Left cardiac atrium (tissue), 4 donors: ENCODE data around the gene P3H3. TPM values are rescaled to one million over a fixed set of nuclear protein-coding genes. Genes with fewer than 3 reads are reported as not detected.
"Not testable (repeated sequence)": the region's sequence is repeated elsewhere in the genome, so short reads cannot be mapped to it uniquely, and the experiment has no call there.

Source experiments
- ATAC-seq, 2 donors: fragments of 200-7000 bp; cut with Tn5 transposase; one replicate each; pipeline ENCODE4 v1.9.1; 2020; ENCODE audit warnings: mild to moderate bottlenecking in 2 of 2, moderate library complexity in 2 of 2
- DNase-seq: peaks from one replicate; pipeline ENCODE4 v3.0.0-alpha.2; 2020
- intact Hi-C, 2 donors: fragments of 100-400 bp; cut with DNase I; formaldehyde crosslinking; loops; one replicate each; pipeline versions ENCODE4 v1.14.1 to v1.15.1; 2022 to 2023
- total RNA-seq, 2 donors: library from RNA; stranded (reverse); fragmentation: NEBNext Ultra II Directional; extraction: Animal tissue kit (Norgen Biotek cat#: 25700); gene quantifications; one replicate each; pipeline ENCODE4 v1.2.1, GENCODE V29; 2021
- donor health status: DM: no; HTN: yes; CAD: no.
- donor health status: DM: no; HTN: yes; CAD: no; lungs with severe emphysema.
- donor health status: DM: yes; HTN: yes; CAD: no.
- donor health status: Dilated cardiomyopathy.

The P3H3 gene
- total RNA-seq, 2 donors from 2014 or later: 13.2 to 22.3 TPM

DNA sequence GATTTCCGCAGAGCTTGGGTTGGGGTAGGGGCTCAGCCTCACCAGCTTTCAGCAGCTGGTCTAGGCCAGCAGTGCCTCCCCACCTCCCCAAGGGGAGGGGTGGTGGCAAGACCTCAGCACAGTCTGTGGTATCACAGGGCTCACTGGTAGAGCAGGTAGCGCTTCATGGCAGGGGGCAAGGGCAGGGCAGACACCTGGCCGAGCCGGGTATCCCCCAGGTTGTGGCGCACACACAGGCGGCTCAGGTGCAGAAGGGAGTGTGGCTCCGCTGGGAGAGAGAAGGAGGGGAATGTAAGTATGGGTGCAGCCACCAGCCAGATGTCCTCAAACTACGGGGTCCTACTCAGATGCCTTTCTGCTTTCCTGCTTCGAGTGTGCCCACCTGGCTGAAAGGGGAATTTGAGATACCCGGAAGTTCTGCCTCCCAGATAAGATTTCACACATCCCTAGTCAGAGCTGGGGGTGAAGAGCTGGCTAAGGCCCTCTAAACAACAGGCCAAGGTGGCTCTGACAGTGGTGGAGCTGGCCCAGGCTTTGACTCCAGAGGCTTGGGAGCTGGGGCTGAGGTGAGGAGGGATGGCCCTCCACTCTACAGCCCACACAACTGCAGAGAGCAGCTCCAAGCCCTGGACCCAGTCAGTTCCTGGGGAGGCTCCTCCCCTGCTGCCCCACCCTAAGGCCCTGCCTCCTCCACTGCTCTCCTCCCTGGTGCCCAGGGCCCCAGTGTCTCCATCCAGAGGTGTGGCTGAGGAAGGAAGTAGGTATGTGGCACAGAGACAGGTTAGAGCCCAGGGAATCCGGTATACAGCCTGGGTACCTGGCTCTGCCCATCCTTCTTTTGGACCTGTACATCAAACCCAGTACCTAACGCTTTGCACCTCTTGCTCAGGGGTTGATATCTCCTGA, 43.1 kb downstream of the P3H3 start:
- ATAC-seq (no peak), DNase-seq (peak; percentile 40)
- intact Hi-C loops: no loop called here

DNA sequence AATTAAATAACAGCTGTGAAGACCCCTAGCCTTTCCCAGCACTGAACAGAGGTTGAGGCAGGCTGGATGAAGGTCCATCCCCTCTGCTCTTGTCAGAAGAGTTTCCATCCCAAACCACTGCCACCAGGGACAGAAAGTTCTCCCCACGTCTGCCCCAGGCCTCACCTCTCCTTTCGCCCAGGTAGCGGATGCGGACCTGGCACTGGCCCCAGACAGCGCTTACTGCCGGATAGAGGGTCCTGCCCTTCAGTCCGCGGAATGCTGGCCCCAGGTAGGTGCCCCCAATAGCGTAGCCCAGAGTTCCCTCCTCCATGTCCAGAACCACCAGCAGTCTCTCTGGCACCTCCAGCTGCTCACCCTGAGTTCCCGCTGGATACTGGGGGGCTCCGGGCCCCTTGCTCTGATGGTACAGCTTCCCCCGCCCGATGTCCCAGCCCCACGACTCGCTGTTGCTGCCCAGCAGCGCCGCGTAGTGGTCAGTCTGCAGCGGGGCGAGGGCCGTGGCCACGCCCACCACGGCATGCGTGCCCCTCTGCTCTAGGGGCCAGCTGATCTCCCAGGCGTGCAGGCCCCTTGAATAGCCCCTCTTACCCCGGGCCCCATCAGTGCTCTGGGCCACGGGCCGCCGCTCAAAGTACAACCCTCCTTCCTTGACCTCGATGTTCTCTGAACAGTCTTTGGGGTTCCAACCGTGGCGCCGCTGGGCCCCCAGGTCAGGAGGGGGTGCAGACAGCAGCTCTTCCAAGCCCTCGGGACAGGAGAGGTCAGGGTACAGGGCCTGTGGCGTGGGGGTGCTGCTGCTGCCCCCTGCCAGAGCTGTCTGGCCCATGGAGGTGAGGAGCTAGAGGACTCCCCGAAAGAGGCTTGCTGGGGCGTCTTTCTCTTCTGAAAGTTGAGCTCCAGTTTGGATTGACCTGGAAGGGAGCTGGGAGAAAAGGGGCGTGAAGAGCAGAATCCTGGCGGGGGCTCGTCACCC, 44.2 kb downstream of the P3H3 start:
- intact Hi-C loops: loop anchor here in 1 of 2 donors (2.0 kb wide), 1 partner anchor 18 kb away; no protein-coding TSS in a partner anchor
- peak; percentile 72 to 76 for ATAC-seq
- DNase-seq: peak; percentile 85

DNA sequence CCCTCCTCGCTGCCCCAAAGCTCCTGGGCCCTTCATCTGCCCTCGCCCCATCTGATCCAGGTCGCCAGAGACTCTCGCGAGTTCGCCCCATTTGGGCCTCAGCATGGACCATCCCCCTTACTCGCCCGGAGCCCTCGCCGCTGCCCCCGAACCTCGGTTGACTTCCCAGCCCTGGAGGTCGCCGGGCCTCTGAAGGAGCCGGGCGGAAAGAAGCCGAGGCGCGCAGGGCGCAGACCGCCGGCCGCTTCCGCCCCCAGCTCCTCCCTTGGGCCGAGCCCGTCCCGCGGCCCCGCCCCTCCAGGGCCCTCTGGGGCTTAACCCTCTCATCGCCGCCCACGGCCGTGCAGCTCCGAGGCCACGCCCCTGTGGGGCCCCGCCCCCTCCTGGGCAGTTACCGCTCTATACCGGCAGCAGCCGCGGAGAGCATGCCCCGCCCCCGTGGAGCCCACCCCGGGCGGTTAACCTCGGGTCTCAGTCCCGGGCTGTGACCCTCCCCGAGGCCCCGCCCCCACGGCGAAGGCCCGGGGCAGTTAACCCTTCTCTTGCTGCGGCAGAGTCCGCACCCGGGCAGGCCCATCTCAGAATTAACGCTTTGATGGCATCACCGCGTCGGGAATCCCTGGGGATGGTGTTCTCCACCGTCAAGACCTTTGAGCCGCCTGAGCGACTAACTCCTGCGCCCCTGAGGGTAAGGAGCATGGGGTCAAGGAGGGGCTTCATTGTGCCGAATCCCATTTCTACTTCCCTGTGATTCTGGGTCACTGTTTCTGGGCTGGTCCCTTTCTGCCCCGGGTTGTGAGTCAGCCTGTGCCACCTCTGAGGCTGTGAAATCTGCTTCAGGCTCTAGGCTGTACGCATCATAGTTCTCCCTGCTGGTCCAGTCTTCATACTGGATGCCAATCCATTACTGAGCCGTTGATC, 45.1 kb downstream of the P3H3 start, which contains the start of gene SPSB2:
TSS of gene SPSB2 (minus strand) at position 210 of the 921 bp plus-strand sequence. CDS start 402 bp downstream, outside the sequence.
- intact Hi-C loops: loop anchor here in 1 of 2 donors (2.0 kb wide), 1 partner anchor 17 kb away; no protein-coding TSS in a partner anchor
- DNase-seq (peak; percentile 99), ATAC-seq (peak; percentile 94 to 96)

DNA sequence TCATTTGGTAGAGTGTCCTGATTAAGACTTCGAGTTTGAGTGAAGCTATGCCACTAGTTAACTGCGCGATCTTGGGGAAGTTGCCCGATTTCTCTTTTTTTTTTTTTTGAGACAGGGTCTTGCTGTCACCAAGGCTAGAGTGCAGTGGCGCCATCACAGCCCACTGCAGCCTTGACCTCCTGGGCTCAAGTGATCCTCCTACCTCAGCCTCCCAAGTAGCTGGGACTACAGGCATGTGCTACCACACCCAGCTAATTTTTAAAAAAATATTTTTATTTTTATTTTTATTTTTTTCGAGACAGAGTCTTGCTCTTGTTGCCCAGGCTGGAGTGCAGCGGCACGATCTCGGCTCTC, 45.8 kb downstream of the P3H3 start:
- intact Hi-C loops, DNase-seq, ATAC-seq: not testable (repeated sequence)

DNA sequence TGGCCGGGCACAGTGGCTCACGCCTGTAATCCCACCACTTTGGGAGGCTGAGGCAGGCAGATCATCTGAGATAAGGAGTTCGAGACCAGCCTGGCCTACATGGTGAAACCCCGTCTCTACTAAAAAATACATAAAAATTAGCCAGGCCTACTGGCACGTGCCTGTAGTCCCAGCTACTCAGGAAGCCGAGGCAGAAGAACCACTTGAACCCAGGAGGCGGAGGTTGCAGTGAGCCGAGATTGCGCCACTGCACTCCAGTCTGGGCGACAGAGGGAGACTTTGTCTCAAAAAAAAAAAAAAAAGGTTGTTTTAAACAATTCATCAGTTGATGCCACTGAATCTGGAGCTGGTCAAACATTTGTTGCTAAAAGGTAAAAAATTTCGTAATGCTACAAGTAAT, 51.6 kb downstream of the P3H3 start:
- ATAC-seq, DNase-seq, intact Hi-C loops: not testable (repeated sequence)

DNA sequence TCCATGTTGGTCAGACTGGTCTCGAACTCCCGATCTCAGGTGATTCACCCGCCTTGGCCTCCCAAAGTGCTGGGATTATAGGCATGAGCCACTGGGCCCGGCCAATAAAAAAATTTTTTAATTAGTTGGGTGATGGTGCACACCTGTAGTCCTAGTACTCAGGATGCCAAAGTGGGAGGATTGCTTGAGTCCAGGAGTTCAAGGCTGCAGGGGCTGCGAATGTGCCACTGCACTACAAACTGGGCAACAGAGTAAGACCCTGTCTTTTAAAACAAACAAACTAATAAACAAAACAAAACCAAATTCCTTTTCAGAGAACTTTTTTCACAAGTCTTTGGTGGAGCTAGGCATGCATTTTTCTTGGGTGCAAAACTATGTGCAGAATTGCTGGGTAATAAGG, 55.0 kb downstream of the P3H3 start:
- intact Hi-C loops: no loop called here
- DNase-seq (no peak), ATAC-seq (no peak)

DNA sequence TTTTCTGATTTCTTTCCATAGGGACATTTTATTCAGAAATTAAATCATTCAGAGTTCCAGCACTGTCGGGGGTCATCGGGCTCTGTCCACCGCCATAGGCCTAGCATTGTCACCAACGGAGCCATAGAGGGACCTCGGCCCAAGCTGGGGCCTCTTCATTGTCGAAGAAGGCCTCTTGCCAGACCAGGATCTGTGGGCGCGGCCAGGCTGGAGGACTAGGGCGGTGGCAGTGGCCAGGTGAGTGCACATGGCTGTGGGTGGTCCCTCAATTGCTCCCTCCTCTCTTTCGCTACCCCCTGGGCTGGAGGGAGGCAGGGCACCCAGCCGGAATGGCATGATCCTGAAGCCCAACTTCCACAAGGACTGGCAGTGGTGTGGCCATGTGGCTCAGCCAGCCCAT, 55.5 kb downstream of the P3H3 start:
- intact Hi-C loops: no loop called here
- no peak for DNase-seq
- ATAC-seq: no peak

DNA sequence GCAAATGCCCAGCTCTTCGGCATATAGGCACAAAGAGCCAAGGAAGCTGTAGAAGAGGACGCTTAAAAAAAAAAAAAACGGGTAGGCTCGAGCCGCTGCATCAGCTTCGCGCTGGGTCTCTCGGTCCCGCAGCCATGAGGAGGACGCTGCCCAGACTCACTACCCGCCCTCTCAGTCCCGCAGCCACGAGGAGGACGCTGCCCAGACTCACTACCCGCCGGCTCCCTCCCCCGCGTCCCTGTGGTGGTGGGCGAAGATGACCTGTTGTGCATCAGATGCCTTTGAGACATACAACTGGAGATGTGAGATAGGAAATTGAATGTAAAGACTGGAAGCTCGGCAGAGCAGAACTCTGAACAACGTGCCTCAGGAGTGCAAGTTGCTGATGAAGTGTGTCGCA, 56.3 kb downstream of the P3H3 start:
- ATAC-seq: no peak
- no peak for DNase-seq

DNA sequence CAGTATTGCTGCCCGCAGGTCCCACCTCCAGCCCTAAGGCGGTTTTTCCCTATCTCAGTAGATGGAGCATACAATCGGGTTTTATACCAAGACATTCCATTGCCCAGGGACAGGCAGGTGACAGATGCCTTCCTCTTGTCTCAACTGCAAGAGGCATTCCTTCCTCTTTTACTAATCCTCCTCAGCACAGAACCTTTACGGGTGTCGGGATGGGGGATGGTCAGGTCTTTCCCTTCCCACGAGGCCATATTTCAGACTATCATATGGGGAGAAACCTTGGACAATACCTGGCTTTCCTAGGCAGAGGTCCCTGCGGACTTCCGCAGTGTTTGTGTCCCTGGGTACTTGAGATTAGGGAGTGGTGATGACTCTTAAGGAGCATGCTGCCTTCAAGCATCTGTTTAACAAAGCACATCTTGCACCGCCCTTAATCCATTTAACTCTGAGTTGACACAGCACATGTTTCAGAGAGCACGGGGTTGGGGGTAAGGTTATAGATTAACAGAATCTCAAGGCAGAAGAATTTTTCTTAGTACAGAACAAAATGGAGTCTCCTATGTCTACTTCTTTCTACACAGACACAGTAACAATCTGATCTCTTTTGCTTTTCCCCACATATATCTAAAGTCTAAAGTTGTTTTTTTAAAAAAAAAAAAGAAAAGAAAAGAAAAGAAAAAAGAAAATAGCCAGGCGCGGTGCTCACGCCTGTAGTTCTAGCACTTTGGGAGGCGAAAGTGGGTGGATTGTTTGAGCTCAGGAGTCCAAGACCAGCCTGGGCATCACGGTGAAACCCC, 58.2 kb downstream of the P3H3 start:
- ATAC-seq, DNase-seq, intact Hi-C loops: not testable (repeated sequence)

More for the DNA sequence above, 56.3 kb downstream of the P3H3 start:
- intact Hi-C loops: no loop called here

DNA sequence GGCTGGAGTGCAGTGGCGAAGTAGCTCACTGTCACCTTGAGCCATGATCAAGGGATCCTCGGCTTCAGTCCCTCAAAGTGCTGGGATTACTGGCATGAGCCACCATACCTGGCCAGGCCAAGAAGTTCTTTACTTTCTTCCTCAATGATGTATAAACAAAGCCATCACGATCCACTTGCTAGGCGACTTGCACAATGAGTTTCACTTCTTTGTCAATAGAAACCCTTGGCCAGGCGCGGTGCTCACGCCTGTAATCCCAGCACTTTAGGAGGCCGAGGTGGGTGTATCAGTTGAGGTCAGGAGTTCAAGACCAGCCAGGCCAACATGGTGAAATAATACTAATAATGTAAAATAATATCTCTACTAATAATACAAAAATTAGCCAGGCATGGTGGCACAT, 59.3 kb downstream of the P3H3 start:
- intact Hi-C loops: no loop called here
- no peak for ATAC-seq

DNA sequence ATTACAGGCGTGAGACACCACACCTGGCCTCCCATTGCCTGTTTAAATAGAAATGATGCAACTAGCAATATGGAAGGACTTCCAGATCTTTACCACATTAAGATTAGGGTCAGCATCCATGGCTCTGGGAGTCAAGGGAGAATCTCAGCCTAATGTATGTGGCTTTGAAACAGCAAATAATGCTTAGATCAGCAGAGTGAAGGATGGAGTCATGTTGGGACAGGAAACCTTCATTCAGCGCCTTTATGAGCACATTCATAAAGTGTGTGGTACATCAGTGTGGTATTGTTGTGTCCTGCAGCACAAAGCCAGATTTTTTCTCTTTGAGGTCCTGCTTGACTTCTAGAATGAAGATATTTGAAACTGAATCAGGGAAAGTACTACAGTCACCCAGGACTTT, 60.2 kb downstream of the P3H3 start:
- ATAC-seq: no peak

More for the DNA sequence above, 59.3 kb downstream of the P3H3 start:
- no peak for DNase-seq

DNA sequence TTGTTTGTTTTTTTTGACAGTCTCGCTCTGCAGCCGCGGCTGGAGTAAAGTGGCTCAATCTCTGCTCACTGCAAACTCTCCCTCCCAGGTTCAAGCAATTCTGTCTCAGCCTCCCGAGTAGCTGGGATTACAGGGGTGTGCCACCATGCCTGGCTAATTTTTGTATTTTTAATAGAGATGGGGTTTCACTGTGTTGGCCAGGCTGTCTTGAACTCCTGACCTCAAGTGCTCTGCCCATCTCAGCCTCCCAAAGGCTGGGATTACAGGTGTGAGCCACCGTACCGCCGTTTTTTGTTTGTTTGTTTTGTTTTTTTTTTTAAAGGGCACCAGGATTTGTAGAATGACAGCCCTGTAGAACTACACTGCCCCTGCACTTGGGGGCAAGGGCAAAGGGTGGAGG, 60.6 kb downstream of the P3H3 start:
- DNase-seq, ATAC-seq, intact Hi-C loops: not testable (repeated sequence)

More for the DNA sequence above, 60.2 kb downstream of the P3H3 start:
- no peak for DNase-seq
- intact Hi-C loops: no loop called here

Other genes with a start within 250 kb of the P3H3 start
- 100 to 1,000 TPM; 117 to 151 TPM for gene CHD4, start 221.0 kb upstream of the P3H3 start, total RNA-seq
- gene LPAR5, start 192.4 kb upstream of the P3H3 start, total RNA-seq: 1 to 10 TPM; 1.8 to 2.9 TPM
- gene ACRBP, start 181.0 kb upstream of the P3H3 start, total RNA-seq: under 1 TPM; 0.60 to 0.88 TPM
- 10 to 100 TPM; 16.8 to 28.5 TPM for gene ING4, start 165.3 kb upstream of the P3H3 start, total RNA-seq
- gene ZNF384, start 139.0 kb upstream of the P3H3 start, total RNA-seq: 10 to 100 TPM; 28.3 to 31.2 TPM
- gene PIANP, start 127.6 kb upstream of the P3H3 start, total RNA-seq: under 1 TPM; 0.18 to 0.42 TPM
- gene COPS7A, start 104.4 kb upstream of the P3H3 start, total RNA-seq: 10 to 100 TPM; 61.3 to 71.2 TPM
- gene MLF2, start 75.3 kb upstream of the P3H3 start, total RNA-seq: 100 to 1,000 TPM; 118 to 149 TPM
- 100 to 1,000 TPM; 164 to 189 TPM for gene PTMS, start 62.0 kb upstream of the P3H3 start, total RNA-seq
- gene LAG3, start 55.9 kb upstream of the P3H3 start, total RNA-seq: under 1 TPM; 0.62 to 0.97 TPM
- 10 to 100 TPM; 11.6 to 24.2 TPM for gene CD4, start 38.9 kb upstream of the P3H3 start, total RNA-seq
- gene GPR162, start 6.6 kb upstream of the P3H3 start, total RNA-seq: 1 to 10 TPM; 5.3 to 8.4 TPM
- gene GNB3, start 12.5 kb downstream of the P3H3 start, total RNA-seq: 1 to 10 TPM; 2.3 to 5.8 TPM
- gene CDCA3, start 22.9 kb downstream of the P3H3 start, total RNA-seq: under 1 TPM in 1 of 2 donors, not detected in 1; 0.82 TPM
- gene USP5, start 23.7 kb downstream of the P3H3 start, total RNA-seq: 10 to 100 TPM; 63.4 to 65.4 TPM
- gene TPI1, start 39.1 kb downstream of the P3H3 start, total RNA-seq: 100 to 1,000 TPM; 642 to 858 TPM
- 1 to 10 TPM; 3.7 to 4.1 TPM for gene SPSB2, start 44.9 kb downstream of the P3H3 start, total RNA-seq
- 10 to 100 TPM in 1 of 2 donors, 1 to 10 TPM in 1; 8.1 to 10.5 TPM for gene LRRC23, start 76.4 kb downstream of the P3H3 start, total RNA-seq
- gene ENO2, start 86.2 kb downstream of the P3H3 start, total RNA-seq: 10 to 100 TPM; 12.8 to 24.9 TPM
- 10 to 100 TPM; 75.3 to 83.1 TPM for gene ATN1, start 99.6 kb downstream of the P3H3 start, total RNA-seq
- gene RNU7-1, start 115.4 kb downstream of the P3H3 start, total RNA-seq: not detected
- 100 to 1,000 TPM; 249 to 282 TPM for gene C12orf57, start 115.6 kb downstream of the P3H3 start, total RNA-seq
- 10 to 100 TPM; 13.0 to 18.9 TPM for gene PTPN6, start 122.9 kb downstream of the P3H3 start, total RNA-seq
- gene PHB2, start 142.3 kb downstream of the P3H3 start, total RNA-seq: 100 to 1,000 TPM; 117 to 157 TPM
- 10 to 100 TPM; 34.4 to 36.6 TPM for gene EMG1, start 142.5 kb downstream of the P3H3 start, total RNA-seq
- gene LPCAT3, start 190.1 kb downstream of the P3H3 start, total RNA-seq: 10 to 100 TPM; 22.6 to 29.4 TPM
- 100 to 1,000 TPM; 222 to 287 TPM for gene C1S, start 232.3 kb downstream of the P3H3 start, total RNA-seq